Measurements from ENCODE around the gene AKT1S1. TPM values are rescaled to one million over a fixed set of nuclear protein-coding genes. Genes with fewer than 3 reads are reported as not detected.

AKT1S1 gene
- total RNA-seq, 4 donors from 2014 or later: 23.8 to 56.8 (median 43.4) TPM

DNA sequence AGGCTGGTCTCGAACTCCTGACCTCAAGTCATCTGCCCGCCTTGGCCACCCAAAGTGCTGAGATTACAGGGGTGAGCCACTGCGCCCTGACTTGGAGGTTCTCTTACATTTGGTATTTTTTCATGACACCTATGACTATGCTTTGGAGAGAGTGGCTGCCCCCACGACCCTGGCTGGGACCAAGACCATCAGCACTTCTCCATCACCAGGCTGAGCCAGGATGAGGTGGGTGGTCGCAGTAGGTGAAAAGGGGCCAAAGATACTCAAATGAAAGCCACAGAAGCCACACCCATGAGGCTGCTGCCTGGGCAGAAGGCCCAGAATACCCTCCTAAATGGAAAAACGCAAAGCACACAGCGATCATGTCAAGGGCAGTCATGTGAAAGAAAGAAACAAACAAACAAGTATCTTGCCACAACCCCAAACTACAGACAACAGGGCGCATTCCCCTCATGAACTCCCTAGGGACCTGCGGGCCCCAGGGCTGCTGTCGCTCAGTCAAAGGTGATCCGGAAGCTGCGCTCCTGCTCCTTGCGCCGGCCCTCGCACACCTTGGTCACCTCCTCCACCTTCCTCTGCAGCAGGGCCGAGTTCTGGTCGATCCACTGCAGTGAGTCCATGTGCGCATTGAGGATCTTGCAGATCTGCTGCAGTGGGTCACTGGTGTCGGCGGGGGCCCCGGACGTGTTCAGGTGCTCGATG, 30.7 kb upstream of the AKT1S1 start:
- intact Hi-C loops (cut with DNase I; ENCODE audit: low total_unique reads) (no loop called here), in situ Hi-C loops (cut with MboI; ENCODE audit: low sequenced_read_pairs in 4 of 4) (no loop called here)
- H3K27ac ChIP-seq: no peak overlapping the region
- DNase-seq: no peak
- no peak for ATAC-seq
- H3K9me3 ChIP-seq: no peaks in the 10 kb centered on the region
- H3K27me3 ChIP-seq: no peaks in the 10 kb centered on the region
- H3K4me3 ChIP-seq: no peak overlapping the region
- TF ChIP-seq, protein P1, sequence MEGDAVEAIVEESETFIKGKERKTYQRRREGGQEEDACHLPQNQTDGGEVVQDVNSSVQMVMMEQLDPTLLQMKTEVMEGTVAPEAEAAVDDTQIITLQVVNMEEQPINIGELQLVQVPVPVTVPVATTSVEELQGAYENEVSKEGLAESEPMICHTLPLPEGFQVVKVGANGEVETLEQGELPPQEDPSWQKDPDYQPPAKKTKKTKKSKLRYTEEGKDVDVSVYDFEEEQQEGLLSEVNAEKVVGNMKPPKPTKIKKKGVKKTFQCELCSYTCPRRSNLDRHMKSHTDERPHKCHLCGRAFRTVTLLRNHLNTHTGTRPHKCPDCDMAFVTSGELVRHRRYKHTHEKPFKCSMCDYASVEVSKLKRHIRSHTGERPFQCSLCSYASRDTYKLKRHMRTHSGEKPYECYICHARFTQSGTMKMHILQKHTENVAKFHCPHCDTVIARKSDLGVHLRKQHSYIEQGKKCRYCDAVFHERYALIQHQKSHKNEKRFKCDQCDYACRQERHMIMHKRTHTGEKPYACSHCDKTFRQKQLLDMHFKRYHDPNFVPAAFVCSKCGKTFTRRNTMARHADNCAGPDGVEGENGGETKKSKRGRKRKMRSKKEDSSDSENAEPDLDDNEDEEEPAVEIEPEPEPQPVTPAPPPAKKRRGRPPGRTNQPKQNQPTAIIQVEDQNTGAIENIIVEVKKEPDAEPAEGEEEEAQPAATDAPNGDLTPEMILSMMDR (IDR thresholded peaks at IDR 0.05 in 4 of 5, conservative IDR thresholded peaks at IDR 0.05 in 1 of 5): no peak
- TF ChIP-seq POLR2A (IDR thresholded peaks at IDR 0.05): no peak
- H3K4me1 ChIP-seq: peaks cover 0 to 11% of the 10 kb centered on the region in 2 donors
- peaks cover 0 to 26% of the 10 kb centered on the region in 2 donors for H3K36me3 ChIP-seq

DNA sequence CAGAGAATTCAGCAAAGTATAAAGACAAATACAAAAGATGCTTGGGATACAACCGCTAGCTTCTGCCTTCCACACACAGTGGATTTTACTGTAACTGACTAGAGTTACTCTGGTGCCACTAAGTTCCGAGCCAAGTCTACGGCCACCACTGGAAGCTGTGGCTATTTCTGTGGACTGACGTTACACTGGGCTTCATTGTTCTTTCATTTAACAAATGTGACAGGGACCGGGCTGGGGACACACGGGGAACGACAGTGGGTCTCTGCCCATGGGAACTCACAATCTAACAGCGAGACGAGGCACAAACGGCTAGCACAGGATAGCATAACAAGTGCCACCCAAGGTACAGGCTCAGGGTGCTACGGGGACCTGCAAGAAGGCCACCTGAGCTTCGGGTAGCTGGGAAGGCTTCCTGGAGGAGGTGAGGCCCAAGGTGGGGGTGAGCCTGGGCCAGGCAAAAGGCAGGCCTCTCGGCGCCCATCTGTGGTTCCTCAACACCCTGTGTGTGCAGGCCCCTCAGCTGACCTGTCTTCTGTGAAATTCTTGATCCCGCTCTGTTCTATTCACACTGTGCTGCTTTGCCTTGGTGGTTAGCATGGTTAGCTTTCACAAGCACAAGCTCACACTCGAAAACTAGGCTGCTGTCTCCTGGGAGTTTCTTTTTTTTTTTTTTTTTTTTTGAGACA, 29.9 kb upstream of the AKT1S1 start:
- peaks cover 0 to 21% of the 10 kb centered on the region in 2 donors for H3K36me3 ChIP-seq
- DNase-seq (no peak), ATAC-seq (no peak)
- H3K4me3 ChIP-seq: no peak overlapping the region
- TF ChIP-seq POLR2A (IDR thresholded peaks at IDR 0.05): no peak
- TF ChIP-seq, protein P1 (IDR thresholded peaks at IDR 0.05 in 4 of 5, conservative IDR thresholded peaks at IDR 0.05 in 1 of 5): no peak
- H3K27ac ChIP-seq: no peak overlapping the region
- in situ Hi-C loops (cut with MboI; ENCODE audit: low sequenced_read_pairs in 4 of 4) (no loop called here), intact Hi-C loops (cut with DNase I; ENCODE audit: low total_unique reads) (no loop called here)
- H3K4me1 ChIP-seq: peaks cover 0 to 11% of the 10 kb centered on the region in 2 donors
- H3K9me3 ChIP-seq: no peaks in the 10 kb centered on the region
- no peaks in the 10 kb centered on the region for H3K27me3 ChIP-seq

DNA sequence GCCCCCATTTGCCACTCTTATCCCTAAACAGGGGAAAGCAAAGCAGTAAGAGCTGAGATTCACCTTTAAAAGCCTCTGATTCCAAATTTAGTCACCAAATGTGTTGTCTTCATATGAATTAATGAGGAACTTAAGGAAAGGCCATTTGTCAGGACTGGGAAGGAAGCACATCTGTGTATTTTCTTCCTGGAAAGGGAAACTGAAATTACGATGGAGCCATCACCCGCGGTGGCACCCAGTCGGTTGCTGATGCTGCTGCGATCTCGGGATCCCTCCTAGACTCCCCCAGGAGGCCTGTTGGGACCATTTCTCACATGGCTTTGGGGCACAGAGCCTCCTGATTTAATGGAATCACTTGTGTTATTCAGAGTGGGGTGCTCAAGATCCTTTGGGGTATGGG, 27.0 kb upstream of the AKT1S1 start:
- H3K36me3 ChIP-seq: peaks cover 0 to 16% of the 10 kb centered on the region in 2 donors
- no peaks in the 10 kb centered on the region for H3K27me3 ChIP-seq
- intact Hi-C loops (cut with DNase I; ENCODE audit: low total_unique reads): no loop called here
- ATAC-seq (no peak), DNase-seq (no peak)
- in situ Hi-C loops (cut with MboI; ENCODE audit: low sequenced_read_pairs in 4 of 4): no loop called here
- no peaks in the 10 kb centered on the region for H3K9me3 ChIP-seq
- peaks cover 0 to 7% of the 10 kb centered on the region in 2 donors for H3K4me1 ChIP-seq
- no peak overlapping the region for H3K4me3 ChIP-seq
- TF ChIP-seq, protein P1 (IDR thresholded peaks at IDR 0.05 in 4 of 5, conservative IDR thresholded peaks at IDR 0.05 in 1 of 5): no peak
- no peak for TF ChIP-seq POLR2A (IDR thresholded peaks at IDR 0.05)
- no peak overlapping the region for H3K27ac ChIP-seq

DNA sequence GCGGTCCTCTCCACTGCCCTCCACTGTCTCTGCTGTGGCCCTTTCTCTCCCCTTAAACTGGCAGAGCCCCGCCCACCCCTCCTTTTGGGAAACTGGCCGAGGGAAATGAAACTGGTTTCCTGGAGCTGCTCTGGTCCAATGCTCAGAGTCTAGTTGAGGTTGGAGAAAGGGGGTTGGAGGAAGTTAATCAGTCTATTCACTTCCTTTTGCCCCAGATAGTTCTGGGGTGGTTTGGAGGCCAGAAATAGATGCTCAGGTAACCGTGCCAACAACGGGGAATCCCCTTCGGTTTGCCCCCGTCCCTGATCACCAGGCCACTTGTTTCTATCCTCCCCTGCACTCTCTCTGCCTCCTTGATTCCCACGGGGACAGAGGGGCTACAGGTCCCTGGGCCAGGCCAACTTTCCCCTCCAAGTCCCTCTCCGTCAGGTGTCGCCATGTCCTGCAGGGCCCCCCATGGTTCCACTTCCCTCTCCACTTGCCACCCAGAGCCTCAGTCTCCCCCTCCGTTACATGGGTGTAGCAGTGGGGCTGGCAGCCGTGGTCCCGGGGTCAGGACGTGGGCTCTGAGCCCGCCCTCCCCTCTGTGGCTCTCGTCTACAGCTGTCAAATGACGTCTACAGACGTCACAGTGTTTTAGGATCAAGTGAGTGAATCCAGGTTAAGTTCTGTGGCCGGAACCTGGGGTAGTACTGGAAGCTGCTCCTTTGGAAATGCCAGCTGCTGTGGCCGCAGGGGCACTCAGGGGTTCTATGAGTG, 19.9 kb upstream of the AKT1S1 start, which contains the start of gene IL4I1:
Gene IL4I1 (minus strand): TSS at position 25 of the 759 bp plus-strand sequence. CDS start 727 bp downstream, outside the sequence.
- no peak for DNase-seq
- TF ChIP-seq, protein P1 (IDR thresholded peaks at IDR 0.05 in 4 of 5, conservative IDR thresholded peaks at IDR 0.05 in 1 of 5): no peak
- no peak for TF ChIP-seq POLR2A (IDR thresholded peaks at IDR 0.05)
- in situ Hi-C loops (cut with MboI; ENCODE audit: low sequenced_read_pairs in 4 of 4): no loop called here
- H3K4me3 ChIP-seq: no peak within 1 kb of the TSS
- no peaks in the 10 kb centered on the region for H3K36me3 ChIP-seq
- no peak for ATAC-seq
- no peaks in the 10 kb centered on the region for H3K4me1 ChIP-seq
- peaks cover 0 to 6% (median 0%) of the 10 kb centered on the region in 3 donors for H3K27me3 ChIP-seq
- H3K27ac ChIP-seq: peak within 1 kb of the TSS in 3 of 4 donors; percentile 20 to 39 (median 33)
- intact Hi-C loops (cut with DNase I; ENCODE audit: low total_unique reads): no loop called here
- H3K9me3 ChIP-seq: no peaks in the 10 kb centered on the region
